Retina (tissue), 1 donor: Measurements from ENCODE around the gene VTCN1.

ENCODE experiments used
- DNase-seq: peaks from one replicate; pipeline ENCODE4 v3.0.0-alpha.2; 2016

Gene VTCN1

GRCh38 chr1:117093870-117094621, 116.7 kb downstream of the VTCN1 start:
- no peak for DNase-seq
